SK-N-SH (cell line): Measurements from ENCODE around the gene CNDP2. TPM values are rescaled to one million over a fixed set of nuclear protein-coding genes. Genes with fewer than 3 reads are reported as not detected.

ENCODE experiments used
- CTCF ChIA-PET: fragments of 300-600, 350-600 bp; formaldehyde crosslinking; extraction: SDS; loops from one replicate; lab custom pipeline; 2021; lab: Yijun Ruan, JAX
- POLR2A ChIA-PET: fragments of 350-600 bp; sonication (Branson Sonifier 250); formaldehyde crosslinking; extraction: SDS; loops from one replicate; lab custom pipeline; 2020; ENCODE audit warnings: antibody characterized with exemption, inconsistent platforms; lab: Yijun Ruan, JAX
- DNase-seq: peaks from one replicate; pipeline ENCODE4 v3.0.0; 2012
- H2AFZ ChIP-seq: fragments of 200-600 bp; sonication (generic); 2 replicates; pipeline ENCODE4 v1.8.1; 2016; ENCODE audit warnings: antibody characterized with exemption, mild to moderate bottlenecking, low read depth
- H3F3A ChIP-seq: fragments of 200-600 bp; sonication (generic); replicated peaks from 2 replicates; pipeline ENCODE3; 2016; ENCODE audit warnings: antibody characterized with exemption, mild to moderate bottlenecking; ENCODE audit not compliant: insufficient read depth
- H3K27ac ChIP-seq, 2 experiments: fragments of 200-500 bp in 1 of 2; fragments of 200-600 bp in 1 of 2; sonication (Bioruptor generic) in 1 of 2; sonication (generic), shearing (Covaris generic) in 1 of 2; 2 replicates each; pipeline versions ENCODE4 v1.5.1 to v1.6.1; 2014 to 2016; ENCODE audit warnings: low read depth in 2 of 2, inconsistent platforms in 1 of 2, low read length in 1 of 2, mild to moderate bottlenecking in 1 of 2, mixed read lengths in 1 of 2
- H3K27me3 ChIP-seq: fragments of 200-600 bp; sonication (generic), shearing (Covaris generic); 2 replicates; pipeline ENCODE4 v1.6.1; 2016; ENCODE audit warnings: mixed run types; ENCODE audit not compliant: insufficient read depth
- H3K36me3 ChIP-seq, 2 experiments: fragments of 200-500 bp in 1 of 2; fragments of 200-600 bp in 1 of 2; sonication (Bioruptor generic) in 1 of 2; sonication (generic) in 1 of 2; replicated peaks in 1 of 2; 2 replicates each; pipeline versions ENCODE3 to v1.5.1; 2014 to 2016; ENCODE audit warnings: low read length in 1 of 2, mild to moderate bottlenecking in 1 of 2; ENCODE audit not compliant: insufficient read depth in 2 of 2, control insufficient read depth in 1 of 2
- H3K4me1 ChIP-seq, 2 experiments: fragments of 200-500 bp in 1 of 2; fragments of 200-600 bp in 1 of 2; sonication (Bioruptor generic) in 1 of 2; sonication (generic), shearing (Covaris generic) in 1 of 2; 2 replicates each; pipeline versions ENCODE4 v1.5.1 to v1.6.1; 2014 to 2016; ENCODE audit warnings: low read depth in 1 of 2, low read length in 1 of 2, mixed run types in 1 of 2; ENCODE audit not compliant: insufficient read depth in 2 of 2, control insufficient read depth in 1 of 2
- H3K4me2 ChIP-seq: fragments of 200-600 bp; sonication (generic), shearing (Covaris generic); 2 replicates; pipeline ENCODE4 v1.6.1; 2017; ENCODE audit warnings: mixed run types
- H3K4me3 ChIP-seq, 2 experiments: fragments of 200-500 bp in 1 of 2; fragments of 200-600 bp in 1 of 2; sonication (Bioruptor generic) in 1 of 2; sonication (generic), shearing (Covaris generic) in 1 of 2; 2 replicates each; pipeline versions ENCODE4 v1.5.1 to v1.8.1; 2014 to 2016; ENCODE audit warnings: low read depth in 2 of 2, inconsistent platforms in 1 of 2, low read length in 1 of 2, mild to moderate bottlenecking in 1 of 2, mixed read lengths in 1 of 2, moderate library complexity in 1 of 2
- H3K79me2 ChIP-seq: fragments of 200-600 bp; sonication (generic); 2 replicates; pipeline ENCODE4 v1.8.1; 2017; ENCODE audit warnings: mild to moderate bottlenecking; ENCODE audit not compliant: insufficient read depth
- H3K9ac ChIP-seq: fragments of 200-600 bp; sonication (generic); 2 replicates; pipeline ENCODE4 v1.6.1; 2017; ENCODE audit warnings: mixed run types
- H3K9me2 ChIP-seq: fragments of 200-600 bp; sonication (generic); 2 replicates; pipeline ENCODE4 v1.6.1; 2017; ENCODE audit warnings: mixed run types
- H3K9me3 ChIP-seq: fragments of 200-600 bp; sonication (generic); 2 replicates; pipeline ENCODE4 v1.6.1; 2017; ENCODE audit warnings: mixed run types, mild to moderate bottlenecking, moderate library complexity
- H4K20me1 ChIP-seq: fragments of 200-600 bp; sonication (generic); 2 replicates; pipeline ENCODE4 v1.6.1; 2017; ENCODE audit warnings: mild to moderate bottlenecking, mixed run types; ENCODE audit not compliant: insufficient read depth
- CHD2 ChIP-seq: fragments of 150-350 bp; IDR thresholded peaks from 2 replicates; pipeline ENCODE4 v1.6.1; 2018; ENCODE audit warnings: low read length; ENCODE audit not compliant: partially characterized antibody
- ELF1 ChIP-seq: IDR thresholded peaks from 2 replicates; pipeline ENCODE4 v1.4.0; 2012
- EP300 ChIP-seq, 2 experiments: IDR thresholded peaks; 2 replicates each; pipeline versions ENCODE4 v1.4.0 to v1.6.1; 2012; ENCODE audit warnings: borderline replicate concordance in 1 of 2, low read depth in 1 of 2, low read length in 1 of 2
- FOXM1 ChIP-seq: IDR thresholded peaks from 2 replicates; pipeline ENCODE4 v1.4.0; 2012; ENCODE audit warnings: low read depth, mild to moderate bottlenecking
- GATA2 ChIP-seq: sonication (generic); formaldehyde crosslinking; IDR thresholded peaks from 2 replicates; pipeline ENCODE4 v1.5.0; 2020; ENCODE audit warnings: mild to moderate bottlenecking, missing genetic modification reagents
- IRF3 ChIP-seq: fragments of 150-350 bp; IDR thresholded peaks from 2 replicates; pipeline ENCODE4 v1.6.1; 2016; ENCODE audit warnings: mild to moderate bottlenecking, low read depth, low read length
- JUND ChIP-seq: IDR thresholded peaks from 2 replicates; pipeline ENCODE4 v1.4.0; 2012
- MEF2A ChIP-seq: IDR thresholded peaks from 2 replicates; pipeline ENCODE4 v1.4.0; 2012; ENCODE audit warnings: low read depth, borderline replicate concordance
- MXI1 ChIP-seq: IDR thresholded peaks from 2 replicates; pipeline ENCODE4 v1.6.1; 2012; ENCODE audit warnings: mild to moderate bottlenecking, low read depth, low read length, improper control_type of control experiment
- NRF1 ChIP-seq: IDR thresholded peaks from 2 replicates; pipeline ENCODE4 v1.6.1; 2012; ENCODE audit warnings: low read depth, mild to moderate bottlenecking, low read length
- POLR2AphosphoS5 ChIP-seq: IDR thresholded peaks from 2 replicates; pipeline ENCODE4 v1.6.1; 2012; ENCODE audit warnings: low read depth, low read length
- RAD21 ChIP-seq: IDR thresholded peaks from 2 replicates; pipeline ENCODE4 v1.6.1; 2012; ENCODE audit warnings: mild to moderate bottlenecking, low read length
- RCOR1 ChIP-seq: fragments of 150-350 bp; IDR thresholded peaks from 2 replicates; pipeline ENCODE4 v1.6.1; 2017; ENCODE audit warnings: antibody characterized with exemption, low read length
- REST ChIP-seq: IDR thresholded peaks from 2 replicates; pipeline ENCODE4 v1.6.1; 2012; ENCODE audit warnings: mild to moderate bottlenecking, low read depth, low read length, moderate library complexity
- RFX5 ChIP-seq: IDR thresholded peaks from 2 replicates; pipeline ENCODE4 v1.6.1; 2012; ENCODE audit warnings: mild to moderate bottlenecking, improper control_type of control experiment, low read length
- TEAD4 ChIP-seq: IDR thresholded peaks from 2 replicates; pipeline ENCODE4 v1.4.0; 2012; ENCODE audit warnings: mild to moderate bottlenecking, borderline replicate concordance; ENCODE audit not compliant: insufficient read depth
- YY1 ChIP-seq: IDR thresholded peaks from 2 replicates; pipeline ENCODE4 v1.4.0; 2012; ENCODE audit warnings: low read depth, mild to moderate bottlenecking
- ZBTB33 ChIP-seq: IDR thresholded peaks from 2 replicates; pipeline ENCODE4 v1.4.0; 2012; ENCODE audit warnings: low read depth, borderline replicate concordance
- WGBS: methylation state at CpG from one replicate; pipeline ENCODE4 v1.1.6; 2017; ENCODE audit warnings: low lambda C conversion rate; 5-methylcytosine and 5-hydroxymethylcytosine counted together
- polyA plus RNA-seq, 3 experiments: library from polyadenylated mRNA; depleted of rRNA; stranded (reverse); fragments of >200 nt; gene quantifications; 2 replicates each; pipeline ENCODE4 v1.2.3, GENCODE V29; 2012

The CNDP2 gene
- polyA plus RNA-seq, 1 of the 3 experiments (the other 2 are of a cell fraction) = 78.5 TPM

GRCh38 chr18:74501386-74501785, 5.2 kb downstream of the CNDP2 start:
- no peak for TF ChIP-seq GATA2 (CRISPR knock-in tag)
- no peaks in the 10 kb centered on the region for H3F3A ChIP-seq
- H3K4me3 ChIP-seq = no peak overlapping the region
- DNase-seq = no peak
- no peak overlapping the region for H3K4me2 ChIP-seq
- no peaks in the 10 kb centered on the region for H4K20me1 ChIP-seq
- no peak overlapping the region for H2AFZ ChIP-seq
- peaks cover 23 to 38% of the 10 kb centered on the region in 2 experiments for H3K36me3 ChIP-seq
- H3K27me3 ChIP-seq = no peaks in the 10 kb centered on the region
- H3K9ac ChIP-seq = no peak overlapping the region
- H3K9me3 ChIP-seq = no peaks in the 10 kb centered on the region
- no peak overlapping the region for H3K27ac ChIP-seq
- peaks cover 0 to 4% of the 10 kb centered on the region in 2 experiments; a peak in 1 of 4 replicates for H3K4me1 ChIP-seq
- 94% methylated on average over 4 of the region's 4 CpGs for WGBS
- ChIA-PET CTCF (no interaction called here), POLR2A (no interaction called here)
- peaks cover 29% of the 10 kb centered on the region for H3K79me2 ChIP-seq
- H3K9me2 ChIP-seq = no peaks in the 10 kb centered on the region

GRCh38 chr18:74503137-74503536, 7.0 kb downstream of the CNDP2 start:
- Histone ChIP-seq H3K4me2 (no peak overlapping the region), H3K9me3 (no peaks in the 10 kb centered on the region), H3K79me2 (peaks cover 12% of the 10 kb centered on the region)

More at GRCh38 chr18:74503137-74503536, 7.0 kb downstream of the CNDP2 start:
- Histone ChIP-seq H3K9me2 (no peaks in the 10 kb centered on the region), H2AFZ (no peak overlapping the region), H3K27me3 (no peaks in the 10 kb centered on the region), H3K9ac (no peak overlapping the region), H3K4me3 (no peak overlapping the region), H3K36me3 (peaks cover 29 to 50% of the 10 kb centered on the region in 2 experiments), H3F3A (no peaks in the 10 kb centered on the region), H3K27ac (no peak overlapping the region), H3K4me1 (no peaks in the 10 kb centered on the region), H4K20me1 (no peaks in the 10 kb centered on the region)
- DNase-seq = no peak
- POLR2A ChIA-PET = no interaction called here
- CTCF ChIA-PET = no interaction called here
- TF ChIP-seq POLR2AphosphoS5 (no peak), MXI1 (no peak), CHD2 (no peak), FOXM1 (no peak), EP300 (IDR thresholded peaks at IDR 0.05; ENCODE audit: borderline replicate concordance in 1 of 2, low read depth in 1 of 2, low read length in 1 of 2) (no peak), RCOR1 (no peak), JUND (no peak), RAD21 (no peak), REST (no peak), ELF1 (no peak), MEF2A (no peak), NRF1 (no peak), YY1 (no peak), IRF3 (no peak), TEAD4 (no peak), RFX5 (no peak), GATA2 (CRISPR knock-in tag) (no peak), ZBTB33 (no peak)
- 97% methylated on average over 4 of the region's 4 CpGs for WGBS
